ENCODE results near the gene BMAL1.

DNA sequence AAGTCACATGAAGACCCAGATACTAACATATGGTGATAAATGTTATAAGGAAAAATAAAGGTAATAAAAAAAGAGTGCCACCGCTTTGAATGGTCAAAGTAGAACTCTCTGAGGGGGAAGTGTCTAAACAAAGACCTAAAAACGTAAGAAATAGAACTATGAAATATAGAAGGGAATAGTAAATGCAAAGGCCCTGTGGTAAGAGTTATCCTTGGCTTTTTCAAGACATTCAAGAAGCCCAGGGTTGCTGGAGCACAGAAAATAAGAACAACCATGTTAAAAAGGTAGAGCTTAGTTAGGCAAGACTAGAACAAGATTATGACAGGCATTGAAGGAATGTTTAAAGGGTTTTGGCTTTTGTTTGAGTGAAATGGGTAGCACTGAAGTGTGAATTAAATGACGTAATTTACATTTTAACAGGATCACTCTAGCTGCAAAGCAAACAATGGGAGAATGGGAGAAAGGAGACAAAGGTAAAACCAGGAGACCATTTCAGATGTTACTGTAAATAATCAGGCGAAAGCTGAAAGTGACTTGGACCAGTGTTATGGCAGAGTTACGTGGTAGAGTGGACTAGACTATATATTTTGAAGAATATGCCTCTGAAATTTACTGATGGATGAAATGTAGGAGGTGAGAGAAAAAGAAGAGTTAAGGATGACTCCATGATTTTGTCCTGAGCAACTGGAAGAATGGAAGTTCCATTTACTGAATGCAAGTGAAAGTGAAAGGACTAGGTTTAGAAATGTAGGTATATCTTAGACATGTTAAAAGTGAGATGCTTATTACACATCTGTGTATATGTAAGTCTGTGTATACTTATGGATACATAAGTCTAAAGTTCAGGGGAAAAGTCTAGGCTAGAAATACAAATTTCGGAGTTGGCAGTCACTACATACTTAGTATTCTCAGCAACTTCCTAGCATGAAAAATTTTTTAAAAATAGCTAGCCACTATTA lies 156.9 kb downstream of the BMAL1 start:
- TF ChIP-seq POLR2AphosphoS5 (IDR thresholded peaks at IDR 0.05; ENCODE audit: low read depth, low read length) (no peak), TAF1 (IDR thresholded peaks at IDR 0.05; ENCODE audit: borderline replicate concordance, low read depth, low read length) (no peak), POLR2A (IDR thresholded peaks at IDR 0.05; ENCODE audit: low read depth, low read length) (no peak)
